ENCODE data around the gene DGKA. TPM values are rescaled to one million over a fixed set of nuclear protein-coding genes. Genes with fewer than 3 reads are reported as not detected.
"Not testable (repeated sequence)": the region's sequence is repeated elsewhere in the genome, so short reads cannot be mapped to it uniquely, and the experiment has no call there.

Gene DGKA
- polyA plus RNA-seq, 1 of the 3 experiments (the other 2 are of a cell fraction): 75.9 TPM

GRCh38 chr12:55922126-55922525, 8.8 kb upstream of the DGKA start:
- WGBS (ENCODE audit: low lambda C conversion rate): 100% methylated on average over 3 of the region's 3 CpGs
- POLR2A ChIA-PET: no interaction called here
- CTCF ChIA-PET: interaction anchor here (1.0 to 1.2 kb wide), 2 partner anchors 9 to 74 kb away, joined by 3 read pairs; no protein-coding TSS in a partner anchor

GRCh38 chr12:55923648-55924047, 7.3 kb upstream of the DGKA start:
- Histone ChIP-seq H3K79me2 (ENCODE audit: insufficient read depth) (peaks cover 90% of the 10 kb centered on the region), H3K4me1 (ENCODE audit: control insufficient read depth in 1 of 2, insufficient read depth in 2 of 2, low read depth in 1 of 2, low read length in 1 of 2) (peaks cover 10 to 15% of the 10 kb centered on the region in 2 experiments; a peak in 3 of 4 replicates), H3K36me3 (replicated peaks in 1 of 2; ENCODE audit: control insufficient read depth in 1 of 2, insufficient read depth in 2 of 2, low read length in 1 of 2) (peaks cover 0 to 11% of the 10 kb centered on the region in 2 experiments), H3F3A (replicated peaks; ENCODE audit: insufficient read depth) (peaks cover 38% of the 10 kb centered on the region)
- H3K4me3 ChIP-seq (ENCODE audit: low read depth in 2 of 2, low read length in 1 of 2); H3K27ac ChIP-seq (ENCODE audit: low read depth in 2 of 2, low read length in 1 of 2); POLR2A ChIA-PET; H3K9me2 ChIP-seq; H3K27me3 ChIP-seq (ENCODE audit: insufficient read depth); H3K4me2 ChIP-seq; H3K9ac ChIP-seq; DNase-seq; H4K20me1 ChIP-seq (ENCODE audit: insufficient read depth); CTCF ChIA-PET; H3K9me3 ChIP-seq; H2AFZ ChIP-seq (ENCODE audit: low read depth): not testable (repeated sequence)
- WGBS (ENCODE audit: low lambda C conversion rate): 97% methylated on average over 9 of the region's 9 CpGs

More at GRCh38 chr12:55922126-55922525, 8.8 kb upstream of the DGKA start:
- no peak overlapping the region for H3K4me2 ChIP-seq
- peaks cover 26% of the 10 kb centered on the region for H3F3A ChIP-seq (replicated peaks; ENCODE audit: insufficient read depth)
- H3K9me2 ChIP-seq: no peaks in the 10 kb centered on the region
- no peak for DNase-seq
- H2AFZ ChIP-seq (ENCODE audit: low read depth): no peak overlapping the region
- TF ChIP-seq EZH2phosphoT487 (IDR thresholded peaks at IDR 0.05; ENCODE audit: borderline replicate concordance, low read depth) (no peak), TEAD4 (IDR thresholded peaks at IDR 0.05; ENCODE audit: borderline replicate concordance, insufficient read depth) (no peak), ELF1 (IDR thresholded peaks at IDR 0.05) (no peak), TCF12 (IDR thresholded peaks at IDR 0.05) (no peak), RCOR1 (IDR thresholded peaks at IDR 0.05; ENCODE audit: low read length) (no peak), POLR2AphosphoS5 (IDR thresholded peaks at IDR 0.05; ENCODE audit: low read depth, low read length) (no peak), CHD2 (IDR thresholded peaks at IDR 0.05; ENCODE audit: low read length, partially characterized antibody) (no peak), GATA2 (CRISPR knock-in tag; IDR thresholded peaks at IDR 0.05) (no peak), SMC3 (IDR thresholded peaks at IDR 0.05; ENCODE audit: low read depth, low read length) (no peak), SIN3A (IDR thresholded peaks at IDR 0.05; ENCODE audit: borderline replicate concordance, low read depth, low read length) (no peak)
- TF ChIP-seq, protein P1, sequence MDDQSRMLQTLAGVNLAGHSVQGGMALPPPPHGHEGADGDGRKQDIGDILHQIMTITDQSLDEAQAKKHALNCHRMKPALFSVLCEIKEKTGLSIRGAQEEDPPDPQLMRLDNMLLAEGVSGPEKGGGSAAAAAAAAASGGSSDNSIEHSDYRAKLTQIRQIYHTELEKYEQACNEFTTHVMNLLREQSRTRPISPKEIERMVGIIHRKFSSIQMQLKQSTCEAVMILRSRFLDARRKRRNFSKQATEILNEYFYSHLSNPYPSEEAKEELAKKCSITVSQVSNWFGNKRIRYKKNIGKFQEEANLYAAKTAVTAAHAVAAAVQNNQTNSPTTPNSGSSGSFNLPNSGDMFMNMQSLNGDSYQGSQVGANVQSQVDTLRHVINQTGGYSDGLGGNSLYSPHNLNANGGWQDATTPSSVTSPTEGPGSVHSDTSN (IDR thresholded peaks at IDR 0.05): no peak
- no peak overlapping the region for H3K27ac ChIP-seq (ENCODE audit: low read depth in 2 of 2, low read length in 1 of 2)
- no peak overlapping the region for H3K9ac ChIP-seq
- peaks cover 96% of the 10 kb centered on the region for H3K79me2 ChIP-seq (ENCODE audit: insufficient read depth)
- peaks cover 10% of the 10 kb centered on the region in 2 experiments; a peak in 3 of 4 replicates for H3K4me1 ChIP-seq (ENCODE audit: control insufficient read depth in 1 of 2, insufficient read depth in 2 of 2, low read depth in 1 of 2, low read length in 1 of 2)
- no peak overlapping the region for H3K4me3 ChIP-seq (ENCODE audit: low read depth in 2 of 2, low read length in 1 of 2)
- H3K9me3 ChIP-seq: no peaks in the 10 kb centered on the region
- peaks cover 0 to 11% of the 10 kb centered on the region in 2 experiments for H3K36me3 ChIP-seq (replicated peaks in 1 of 2; ENCODE audit: control insufficient read depth in 1 of 2, insufficient read depth in 2 of 2, low read length in 1 of 2)
- H3K27me3 ChIP-seq (ENCODE audit: insufficient read depth): no peaks in the 10 kb centered on the region
- H4K20me1 ChIP-seq (ENCODE audit: insufficient read depth): no peaks in the 10 kb centered on the region

DNA sequence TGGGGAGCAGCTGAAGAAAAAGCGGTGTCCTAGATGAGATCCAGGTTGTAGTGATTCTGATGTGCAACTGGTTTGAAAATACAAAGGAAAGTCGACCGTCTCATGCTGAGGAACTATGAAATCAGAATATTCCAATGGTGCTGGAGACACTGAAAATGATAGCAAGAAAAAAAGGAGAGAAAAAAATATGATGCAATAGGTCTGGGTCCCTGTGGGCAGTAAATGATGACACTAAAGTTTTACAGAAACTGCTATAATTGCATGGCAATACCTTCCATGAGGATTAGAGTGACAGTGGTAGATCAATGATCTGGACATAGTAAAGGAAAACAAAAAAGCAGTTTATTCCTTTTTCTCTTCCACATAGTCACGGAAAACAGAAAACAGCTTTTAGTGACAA, 5.6 kb upstream of the DGKA start:
- Histone ChIP-seq H3K27me3 (ENCODE audit: insufficient read depth) (no peaks in the 10 kb centered on the region), H3K27ac (ENCODE audit: low read depth in 2 of 2, low read length in 1 of 2) (peak overlapping the region in 1 of 2 experiments; percentile 94; a peak in 1 of 4 replicates), H3K9ac (peak overlapping the region; percentile 89; the same call in 1 of the 2 replicates), H3K79me2 (ENCODE audit: insufficient read depth) (peaks cover 84% of the 10 kb centered on the region), H2AFZ (ENCODE audit: low read depth) (no peak overlapping the region), H4K20me1 (ENCODE audit: insufficient read depth) (no peaks in the 10 kb centered on the region), H3K4me2 (peak overlapping the region; percentile 97), H3K9me3 (no peaks in the 10 kb centered on the region), H3K36me3 (replicated peaks in 1 of 2; ENCODE audit: control insufficient read depth in 1 of 2, insufficient read depth in 2 of 2, low read length in 1 of 2) (peaks cover 0 to 11% of the 10 kb centered on the region in 2 experiments), H3K4me1 (ENCODE audit: control insufficient read depth in 1 of 2, insufficient read depth in 2 of 2, low read depth in 1 of 2, low read length in 1 of 2) (peaks cover 10 to 20% of the 10 kb centered on the region in 2 experiments; a peak in 3 of 4 replicates), H3K9me2 (no peaks in the 10 kb centered on the region), H3K4me3 (ENCODE audit: low read depth in 2 of 2, low read length in 1 of 2) (peak overlapping the region in 1 of 2 experiments; percentile 90; a peak in 3 of 4 replicates), H3F3A (replicated peaks; ENCODE audit: insufficient read depth) (peaks cover 35% of the 10 kb centered on the region)
- ChIA-PET POLR2A (interaction anchor here (3.2 to 4.2 kb wide), 2 partner anchors 95 to 107 kb away, joined by 18 to 39 read pairs; partner anchors contain the start of genes DNAJC14, ORMDL2 and SARNP), CTCF (interaction anchor here (1.1 to 6.4 kb wide), 14 partner anchors 8 to 196 kb away, joined by 3 to 51 read pairs (median 8); partner anchors contain the start of genes CD63 and DNAJC14)
- WGBS (ENCODE audit: low lambda C conversion rate): 89% methylated on average over 4 of the region's 4 CpGs
- no peak for DNase-seq
- TF ChIP-seq YY1 (IDR thresholded peaks at IDR 0.05; ENCODE audit: low read depth) (no peak), ZBTB33 (IDR thresholded peaks at IDR 0.05; ENCODE audit: borderline replicate concordance, low read depth) (no peak), RXRA (IDR thresholded peaks at IDR 0.05; ENCODE audit: borderline replicate concordance, low read depth) (no peak), TAF1 (IDR thresholded peaks at IDR 0.05; ENCODE audit: borderline replicate concordance, low read depth, low read length) (no peak)
- TF ChIP-seq, protein P2, sequence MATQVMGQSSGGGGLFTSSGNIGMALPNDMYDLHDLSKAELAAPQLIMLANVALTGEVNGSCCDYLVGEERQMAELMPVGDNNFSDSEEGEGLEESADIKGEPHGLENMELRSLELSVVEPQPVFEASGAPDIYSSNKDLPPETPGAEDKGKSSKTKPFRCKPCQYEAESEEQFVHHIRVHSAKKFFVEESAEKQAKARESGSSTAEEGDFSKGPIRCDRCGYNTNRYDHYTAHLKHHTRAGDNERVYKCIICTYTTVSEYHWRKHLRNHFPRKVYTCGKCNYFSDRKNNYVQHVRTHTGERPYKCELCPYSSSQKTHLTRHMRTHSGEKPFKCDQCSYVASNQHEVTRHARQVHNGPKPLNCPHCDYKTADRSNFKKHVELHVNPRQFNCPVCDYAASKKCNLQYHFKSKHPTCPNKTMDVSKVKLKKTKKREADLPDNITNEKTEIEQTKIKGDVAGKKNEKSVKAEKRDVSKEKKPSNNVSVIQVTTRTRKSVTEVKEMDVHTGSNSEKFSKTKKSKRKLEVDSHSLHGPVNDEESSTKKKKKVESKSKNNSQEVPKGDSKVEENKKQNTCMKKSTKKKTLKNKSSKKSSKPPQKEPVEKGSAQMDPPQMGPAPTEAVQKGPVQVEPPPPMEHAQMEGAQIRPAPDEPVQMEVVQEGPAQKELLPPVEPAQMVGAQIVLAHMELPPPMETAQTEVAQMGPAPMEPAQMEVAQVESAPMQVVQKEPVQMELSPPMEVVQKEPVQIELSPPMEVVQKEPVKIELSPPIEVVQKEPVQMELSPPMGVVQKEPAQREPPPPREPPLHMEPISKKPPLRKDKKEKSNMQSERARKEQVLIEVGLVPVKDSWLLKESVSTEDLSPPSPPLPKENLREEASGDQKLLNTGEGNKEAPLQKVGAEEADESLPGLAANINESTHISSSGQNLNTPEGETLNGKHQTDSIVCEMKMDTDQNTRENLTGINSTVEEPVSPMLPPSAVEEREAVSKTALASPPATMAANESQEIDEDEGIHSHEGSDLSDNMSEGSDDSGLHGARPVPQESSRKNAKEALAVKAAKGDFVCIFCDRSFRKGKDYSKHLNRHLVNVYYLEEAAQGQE (IDR thresholded peaks at IDR 0.05; ENCODE audit: low read depth, low read length): no peak
